Karpas-422 (cell line): Measurements from ENCODE around the gene SUCLG2. TPM values are rescaled to one million over a fixed set of nuclear protein-coding genes. Genes with fewer than 3 reads are reported as not detected.

Experiments used
- DNase-seq: peaks from one replicate; pipeline ENCODE4 v3.0.0-alpha.2; 2015
- H2AFZ ChIP-seq: fragments of 200-600 bp; sonication (generic); 2 replicates; pipeline ENCODE4 v1.6.1; 2014; ENCODE audit warnings: antibody characterized with exemption, low read length, mixed read lengths
- H3K27ac ChIP-seq: fragments of 200-600 bp; sonication (generic); 2 replicates; pipeline ENCODE4 v1.5.1; 2014; ENCODE audit warnings: mild to moderate bottlenecking, low read length, moderate library complexity
- H3K27me3 ChIP-seq: fragments of 200-600 bp; sonication (generic); 2 replicates; pipeline ENCODE4 v1.6.1; 2014; ENCODE audit warnings: low read length, mixed read lengths
- H3K36me3 ChIP-seq: fragments of 200-600 bp; sonication (generic); 2 replicates; pipeline ENCODE4 v1.6.1; 2014; ENCODE audit warnings: low read length, mixed read lengths; ENCODE audit not compliant: insufficient read depth
- H3K4me1 ChIP-seq: fragments of 200-600 bp; sonication (generic); 2 replicates; pipeline ENCODE4 v1.6.1; 2014; ENCODE audit warnings: mild to moderate bottlenecking, low read length, mixed read lengths
- H3K4me2 ChIP-seq: fragments of 200-600 bp; sonication (generic); 2 replicates; pipeline ENCODE4 v1.6.1; 2014; ENCODE audit warnings: low read length, low read depth, mild to moderate bottlenecking; ENCODE audit not compliant: poor library complexity, severe bottlenecking
- H3K4me3 ChIP-seq: fragments of 200-600 bp; sonication (generic); 2 replicates; pipeline ENCODE4 v1.5.1; 2014; ENCODE audit warnings: mild to moderate bottlenecking, antibody characterized with exemption, low read length, mixed read lengths
- H3K79me2 ChIP-seq: fragments of 200-600 bp; sonication (generic); 2 replicates; pipeline ENCODE4 v1.6.1; 2014; ENCODE audit warnings: mild to moderate bottlenecking, low read length, mixed read lengths
- H3K9ac ChIP-seq: fragments of 200-600 bp; sonication (generic); 2 replicates; pipeline ENCODE4 v1.6.0; 2014; ENCODE audit warnings: low read length
- H3K9me2 ChIP-seq: fragments of 200-600 bp; sonication (generic), shearing (Covaris generic); replicated peaks from 2 replicates; pipeline ENCODE4 v1.6.0; 2014; ENCODE audit warnings: mild to moderate bottlenecking, low read length, moderate library complexity; ENCODE audit not compliant: insufficient read depth
- H3K9me3 ChIP-seq: fragments of 300-700, 200-600 bp; sonication (generic); 2 replicates; pipeline ENCODE4 v1.6.1; 2014; ENCODE audit warnings: low read length, mixed read lengths
- H4K20me1 ChIP-seq: fragments of 200-600 bp; sonication (generic); 2 replicates; pipeline ENCODE4 v1.6.1; 2014; ENCODE audit warnings: mild to moderate bottlenecking, antibody characterized with exemption, low read length, low read depth; ENCODE audit not compliant: insufficient read depth
- total RNA-seq: library from RNA; depleted of rRNA; stranded (reverse); fragments of >200 nt; shearing (Covaris generic); gene quantifications from 2 replicates; pipeline ENCODE4 v1.2.3, GENCODE V29; 2014; ENCODE audit warnings: low replicate concordance

The SUCLG2 gene
- total RNA-seq, 1 experiment from 2014 or later: 53.6 TPM

DNA sequence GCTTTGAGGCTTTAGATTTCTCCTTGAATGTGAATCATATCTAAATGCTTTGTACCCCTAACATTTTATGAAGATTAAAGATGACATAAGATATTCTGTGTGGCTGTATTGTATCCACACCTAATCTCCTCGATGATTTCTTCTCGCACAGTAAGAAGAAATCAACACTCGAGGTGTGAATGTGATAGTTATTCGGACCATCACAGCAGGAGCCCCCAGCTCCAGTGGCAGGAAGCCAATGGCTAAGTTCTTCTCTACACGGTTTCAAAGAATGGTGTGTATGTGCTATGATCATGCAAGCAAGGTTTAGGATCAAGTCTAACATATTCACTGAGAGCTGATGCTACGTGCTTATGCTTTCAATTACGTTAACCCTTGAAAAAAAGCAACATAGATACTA lies 271.0 kb downstream of the SUCLG2 start:
- Histone ChIP-seq H3K9ac (no peak overlapping the region), H3K27me3 (no peaks in the 10 kb centered on the region), H3K4me3 (no peak overlapping the region), H3K9me3 (no peaks in the 10 kb centered on the region), H3K9me2 (no peaks in the 10 kb centered on the region), H4K20me1 (no peaks in the 10 kb centered on the region), H3K4me2 (no peak overlapping the region), H3K4me1 (peaks cover 8% of the 10 kb centered on the region; the same call in 1 of the 2 replicates), H2AFZ (no peak overlapping the region), H3K79me2 (no peaks in the 10 kb centered on the region), H3K27ac (no peak overlapping the region), H3K36me3 (no peaks in the 10 kb centered on the region)
- DNase-seq: no peak

DNA sequence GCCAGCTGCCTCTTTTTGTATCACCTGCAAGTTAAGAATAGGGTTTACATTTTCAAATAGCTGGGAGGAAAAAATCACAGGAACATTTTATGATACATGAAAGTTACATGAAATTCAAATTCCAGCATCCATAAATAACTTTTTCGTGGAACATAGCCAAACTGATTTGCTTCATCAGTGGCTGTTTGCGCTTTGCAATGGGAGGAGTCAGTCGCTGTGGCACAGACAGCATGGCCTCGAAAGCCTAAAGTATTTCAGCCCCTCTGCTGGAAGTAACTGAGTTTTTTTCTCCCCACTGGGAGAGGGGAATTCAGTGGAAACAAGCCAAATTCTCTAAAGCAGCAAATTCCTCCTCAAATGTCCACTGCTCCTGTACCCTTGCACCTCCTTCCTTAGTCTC lies 271.9 kb downstream of the SUCLG2 start:
- Histone ChIP-seq H3K27me3 (no peaks in the 10 kb centered on the region), H3K9ac (no peak overlapping the region), H3K79me2 (no peaks in the 10 kb centered on the region), H3K4me2 (no peak overlapping the region), H4K20me1 (no peaks in the 10 kb centered on the region), H3K9me3 (no peaks in the 10 kb centered on the region), H3K4me1 (peaks cover 8% of the 10 kb centered on the region; the same call in 1 of the 2 replicates), H3K9me2 (no peaks in the 10 kb centered on the region), H3K36me3 (no peaks in the 10 kb centered on the region), H3K27ac (no peak overlapping the region), H2AFZ (no peak overlapping the region), H3K4me3 (no peak overlapping the region)
- DNase-seq: no peak

DNA sequence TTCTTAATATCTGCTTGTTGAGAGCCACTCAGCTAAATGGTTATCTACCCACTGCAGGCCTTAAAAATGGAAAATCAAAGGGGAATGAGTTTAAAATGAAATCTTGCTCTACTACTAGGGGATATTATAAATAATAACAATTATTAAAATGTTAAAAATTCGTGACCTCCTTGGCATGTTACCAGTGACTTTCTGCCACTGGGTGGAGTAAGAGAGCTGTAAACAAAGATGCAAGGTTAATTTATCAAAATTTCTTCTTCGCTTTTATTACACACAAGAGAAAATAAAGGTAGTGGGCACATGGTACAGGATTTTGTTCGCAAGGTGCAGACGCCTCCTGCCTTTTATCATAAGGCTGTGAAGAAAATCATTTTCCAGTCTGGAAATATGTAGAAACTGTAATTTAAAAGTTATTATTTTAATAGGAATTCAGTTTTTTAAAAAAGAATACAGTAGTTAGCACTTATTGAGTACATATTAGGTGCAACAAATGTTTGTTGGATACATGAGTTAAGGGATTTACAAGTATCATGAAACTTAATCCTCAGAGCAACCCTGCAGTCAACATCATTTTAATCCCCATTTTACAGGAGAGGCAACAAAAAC lies 272.6 kb downstream of the SUCLG2 start:
- no peaks in the 10 kb centered on the region for H3K9me2 ChIP-seq
- peak; percentile 75 for DNase-seq

DNA sequence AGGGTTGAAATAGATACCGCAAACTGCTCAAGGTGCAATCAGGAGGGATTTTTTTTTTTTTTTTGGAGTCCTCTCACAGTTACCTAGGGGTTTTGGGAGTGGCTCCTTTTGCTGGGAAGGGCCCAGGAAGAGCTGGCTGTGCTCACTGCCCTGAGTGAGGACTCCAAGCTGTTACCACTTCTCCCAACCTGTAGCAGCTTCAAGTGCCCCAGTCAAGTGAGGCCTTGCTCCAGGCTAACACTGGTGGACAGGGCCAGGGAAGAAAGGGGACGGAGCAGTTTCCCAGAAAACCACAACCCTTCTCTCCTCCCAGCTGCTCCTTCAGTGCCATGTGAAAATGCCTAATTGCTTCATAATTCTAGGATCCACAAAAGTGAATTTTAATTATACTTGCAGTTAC lies 274.3 kb downstream of the SUCLG2 start:
- no peak for DNase-seq
- no peaks in the 10 kb centered on the region for H3K27me3 ChIP-seq
- no peaks in the 10 kb centered on the region for H3K36me3 ChIP-seq
- no peaks in the 10 kb centered on the region for H4K20me1 ChIP-seq
- no peak overlapping the region for H3K4me2 ChIP-seq
- no peak overlapping the region for H3K27ac ChIP-seq
- no peaks in the 10 kb centered on the region for H3K79me2 ChIP-seq
- no peaks in the 10 kb centered on the region for H3K9me3 ChIP-seq
- H3K4me3 ChIP-seq: no peak overlapping the region
- no peak overlapping the region for H2AFZ ChIP-seq
- no peak overlapping the region for H3K9ac ChIP-seq
- H3K9me2 ChIP-seq: no peaks in the 10 kb centered on the region
- H3K4me1 ChIP-seq: peaks cover 6% of the 10 kb centered on the region; the same call in 1 of the 2 replicates

More for the DNA sequence above, 272.6 kb downstream of the SUCLG2 start:
- H3K4me1 ChIP-seq: peaks cover 8% of the 10 kb centered on the region; the same call in 1 of the 2 replicates
- H3K79me2 ChIP-seq: no peaks in the 10 kb centered on the region
- H3K36me3 ChIP-seq: no peaks in the 10 kb centered on the region
- no peaks in the 10 kb centered on the region for H3K9me3 ChIP-seq
- H3K27ac ChIP-seq: no peak overlapping the region
- H3K9ac ChIP-seq: no peak overlapping the region
- no peak overlapping the region for H3K4me3 ChIP-seq
- no peaks in the 10 kb centered on the region for H3K27me3 ChIP-seq
- no peak overlapping the region for H3K4me2 ChIP-seq
- no peaks in the 10 kb centered on the region for H4K20me1 ChIP-seq
- no peak overlapping the region for H2AFZ ChIP-seq

DNA sequence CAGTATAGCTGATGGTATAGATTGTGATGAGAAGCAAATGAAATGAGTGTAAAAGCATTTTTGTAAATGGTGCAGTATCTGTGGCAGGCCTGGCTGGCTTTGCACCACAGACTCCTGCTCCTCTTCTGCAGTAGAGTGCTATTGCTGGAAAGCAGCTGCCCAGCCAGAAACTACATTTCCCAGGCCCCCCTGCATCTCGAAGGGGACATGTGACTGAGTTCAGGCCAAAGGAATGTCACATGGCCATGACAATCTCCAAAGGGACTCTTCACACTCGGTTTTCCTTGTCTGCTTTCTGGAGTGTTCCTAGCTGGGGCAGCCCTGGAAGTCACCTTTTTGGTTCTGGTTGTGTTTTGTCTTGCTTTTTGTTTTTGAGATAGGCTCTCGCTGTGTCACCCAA lies 277.1 kb downstream of the SUCLG2 start:
- Histone ChIP-seq H3K27ac (no peak overlapping the region), H3K79me2 (no peaks in the 10 kb centered on the region), H3K4me1 (peaks cover 4% of the 10 kb centered on the region; the same call in 1 of the 2 replicates), H3K9me2 (no peaks in the 10 kb centered on the region), H3K27me3 (no peaks in the 10 kb centered on the region), H3K9ac (no peak overlapping the region), H2AFZ (no peak overlapping the region), H3K9me3 (no peaks in the 10 kb centered on the region), H3K4me2 (no peak overlapping the region), H3K4me3 (no peak overlapping the region), H4K20me1 (no peaks in the 10 kb centered on the region), H3K36me3 (no peaks in the 10 kb centered on the region)
- no peak for DNase-seq

DNA sequence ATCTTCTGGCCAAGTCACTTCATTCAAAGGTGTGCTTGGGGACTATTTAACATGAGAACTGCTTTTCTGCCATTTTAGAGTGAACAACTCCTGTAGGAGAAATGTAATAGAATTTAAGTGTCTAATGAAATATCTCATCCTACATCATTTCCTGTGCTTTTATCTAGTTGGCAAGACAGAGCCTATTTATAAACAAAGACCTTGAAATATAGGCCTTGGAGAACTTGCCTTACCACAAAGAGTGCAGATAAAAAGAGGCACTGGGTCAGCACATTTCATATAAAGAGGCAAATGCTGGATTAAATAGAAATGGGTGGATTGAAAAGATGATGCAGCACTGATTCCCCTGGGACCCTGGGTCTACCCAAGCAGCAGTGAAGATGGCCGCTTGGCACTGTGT lies 278.0 kb downstream of the SUCLG2 start:
- Histone ChIP-seq H2AFZ (no peak overlapping the region), H3K27ac (no peak overlapping the region), H3K9ac (no peak overlapping the region), H3K4me2 (no peak overlapping the region), H3K79me2 (no peaks in the 10 kb centered on the region), H3K4me3 (no peak overlapping the region), H3K9me3 (no peaks in the 10 kb centered on the region), H3K36me3 (no peaks in the 10 kb centered on the region), H4K20me1 (no peaks in the 10 kb centered on the region), H3K4me1 (peaks cover 4% of the 10 kb centered on the region; the same call in 1 of the 2 replicates), H3K9me2 (no peaks in the 10 kb centered on the region), H3K27me3 (no peaks in the 10 kb centered on the region)
- no peak for DNase-seq

DNA sequence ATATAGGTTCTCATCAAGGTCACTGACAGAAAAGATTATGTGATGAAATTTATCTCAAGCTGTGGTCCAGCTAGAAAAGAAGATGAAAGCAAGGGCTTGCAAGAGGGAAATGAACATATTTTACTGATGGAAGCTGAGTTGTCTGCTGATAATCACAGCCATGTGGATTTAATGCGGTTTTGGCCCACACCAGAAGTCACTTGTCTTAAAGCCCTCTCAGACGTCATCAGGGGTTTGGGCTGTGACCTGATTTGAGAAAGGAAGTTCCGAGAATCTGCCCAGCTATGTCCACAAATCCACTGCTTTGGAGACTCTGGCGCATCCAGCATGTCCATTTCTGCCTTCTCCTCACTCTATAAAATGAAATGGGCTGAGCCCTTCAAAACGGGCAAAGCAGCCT lies 278.4 kb downstream of the SUCLG2 start:
- Histone ChIP-seq H3K27ac (no peak overlapping the region), H3K79me2 (no peaks in the 10 kb centered on the region), H3K36me3 (no peaks in the 10 kb centered on the region), H3K4me1 (peaks cover 4% of the 10 kb centered on the region; the same call in 1 of the 2 replicates), H3K4me2 (no peak overlapping the region), H3K9me2 (no peaks in the 10 kb centered on the region), H3K27me3 (no peaks in the 10 kb centered on the region), H3K9me3 (no peaks in the 10 kb centered on the region), H4K20me1 (no peaks in the 10 kb centered on the region), H3K9ac (no peak overlapping the region), H3K4me3 (no peak overlapping the region), H2AFZ (no peak overlapping the region)
- no peak for DNase-seq

DNA sequence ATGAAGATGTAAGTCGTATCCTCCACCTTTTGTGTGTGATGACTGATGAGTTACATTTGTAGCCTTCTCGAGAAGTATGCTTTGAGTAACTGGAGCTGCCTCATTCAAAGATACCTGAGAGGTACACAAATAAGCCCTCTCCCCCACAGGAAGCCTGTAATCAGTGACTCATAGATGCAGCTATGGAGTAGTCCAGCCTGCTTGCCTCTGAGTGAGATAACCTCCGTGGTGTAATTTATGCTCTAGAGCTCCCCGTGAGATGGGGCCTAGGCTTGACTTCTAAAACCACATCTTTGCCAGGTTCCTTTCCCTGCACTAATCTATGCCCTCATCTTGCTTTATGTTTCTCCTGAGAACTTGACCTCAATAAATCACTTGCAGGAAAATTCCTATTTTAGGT lies 291.7 kb downstream of the SUCLG2 start:
- no peak for DNase-seq
- H3K4me2 ChIP-seq: no peak overlapping the region

More for the DNA sequence above, 291.7 kb downstream of the SUCLG2 start:
- Histone ChIP-seq H4K20me1 (no peaks in the 10 kb centered on the region), H3K9me2 (no peaks in the 10 kb centered on the region), H2AFZ (no peak overlapping the region), H3K36me3 (no peaks in the 10 kb centered on the region), H3K4me3 (no peak overlapping the region), H3K27me3 (no peaks in the 10 kb centered on the region), H3K4me1 (peaks cover 4% of the 10 kb centered on the region; the same call in 1 of the 2 replicates), H3K9ac (no peak overlapping the region), H3K27ac (no peak overlapping the region), H3K79me2 (no peaks in the 10 kb centered on the region), H3K9me3 (no peaks in the 10 kb centered on the region)
